GM12872 (cell line): Measurements from ENCODE around the gene SH3GLB2.

ENCODE experiments used
- CTCF ChIP-seq: IDR thresholded peaks from 3 replicates; pipeline ENCODE4 v1.5.1; 2011; ENCODE audit warnings: low read depth, mild to moderate bottlenecking, low read length, moderate library complexity; ENCODE audit not compliant: insufficient read depth

The SH3GLB2 gene

GRCh38 chr9:129012343-129012742 lies 15.8 kb downstream of the SH3GLB2 start:
- no peak for TF ChIP-seq CTCF

GRCh38 chr9:129011761-129012181 lies 16.4 kb downstream of the SH3GLB2 start:
- TF ChIP-seq CTCF = no peak

- no peak for TF ChIP-seq CTCF
These were observed 17.0 kb downstream of the SH3GLB2 start for GRCh38 chr9:129011170-129011569.

- no peak for TF ChIP-seq CTCF
These were observed 17.7 kb downstream of the SH3GLB2 start for GRCh38 chr9:129010267-129010975.

- no peak for TF ChIP-seq CTCF
These were observed 18.5 kb downstream of the SH3GLB2 start for GRCh38 chr9:129009584-129010141.

- TF ChIP-seq CTCF = no peak
These were observed 19.0 kb downstream of the SH3GLB2 start for GRCh38 chr9:129008986-129009583.

GRCh38 chr9:129008469-129008965 lies 19.6 kb downstream of the SH3GLB2 start:
- no peak for TF ChIP-seq CTCF
